GM12865 (cell line): ENCODE measurements around the gene SLC39A11.

Experiments used
- DNase-seq: peaks from one replicate; pipeline ENCODE4 v3.0.0; 2010; ENCODE audit warnings: low read depth
- H3K4me3 ChIP-seq: 2 replicates; pipeline ENCODE4 v1.5.1; 2011; ENCODE audit warnings: mild to moderate bottlenecking, low read depth, low read length, control low read depth
- TF ChIP-seq, protein P1 (sequence below): IDR thresholded peaks from 2 replicates; pipeline ENCODE4 v1.5.1; 2011; ENCODE audit warnings: low read length, control low read depth, low read depth, inconsistent platforms; ENCODE audit not compliant: insufficient read depth; ENCODE audit errors: missing control alignments

The SLC39A11 gene

DNA sequence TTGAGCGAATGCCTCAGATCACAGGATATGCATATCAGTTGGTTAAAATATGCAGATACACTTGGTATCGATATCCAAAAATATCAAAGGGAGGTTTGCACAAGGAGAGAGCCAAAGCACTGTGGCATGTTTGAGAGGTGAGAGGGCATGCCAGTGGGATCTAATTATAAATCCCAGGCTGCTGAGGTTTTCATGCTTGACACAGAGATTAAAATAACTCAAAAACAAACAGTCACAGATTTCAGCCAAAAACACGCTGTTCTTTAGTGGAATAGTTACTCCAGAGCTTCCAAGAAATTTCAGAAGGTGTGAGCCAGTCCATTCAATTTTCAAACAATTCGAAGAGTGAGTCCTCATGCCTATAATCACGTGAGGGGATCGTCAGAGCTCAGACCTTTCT, 493.8 kb downstream of the SLC39A11 start:
- DNase-seq = no peak
- TF ChIP-seq, protein P1, sequence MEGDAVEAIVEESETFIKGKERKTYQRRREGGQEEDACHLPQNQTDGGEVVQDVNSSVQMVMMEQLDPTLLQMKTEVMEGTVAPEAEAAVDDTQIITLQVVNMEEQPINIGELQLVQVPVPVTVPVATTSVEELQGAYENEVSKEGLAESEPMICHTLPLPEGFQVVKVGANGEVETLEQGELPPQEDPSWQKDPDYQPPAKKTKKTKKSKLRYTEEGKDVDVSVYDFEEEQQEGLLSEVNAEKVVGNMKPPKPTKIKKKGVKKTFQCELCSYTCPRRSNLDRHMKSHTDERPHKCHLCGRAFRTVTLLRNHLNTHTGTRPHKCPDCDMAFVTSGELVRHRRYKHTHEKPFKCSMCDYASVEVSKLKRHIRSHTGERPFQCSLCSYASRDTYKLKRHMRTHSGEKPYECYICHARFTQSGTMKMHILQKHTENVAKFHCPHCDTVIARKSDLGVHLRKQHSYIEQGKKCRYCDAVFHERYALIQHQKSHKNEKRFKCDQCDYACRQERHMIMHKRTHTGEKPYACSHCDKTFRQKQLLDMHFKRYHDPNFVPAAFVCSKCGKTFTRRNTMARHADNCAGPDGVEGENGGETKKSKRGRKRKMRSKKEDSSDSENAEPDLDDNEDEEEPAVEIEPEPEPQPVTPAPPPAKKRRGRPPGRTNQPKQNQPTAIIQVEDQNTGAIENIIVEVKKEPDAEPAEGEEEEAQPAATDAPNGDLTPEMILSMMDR = no peak
- no peak overlapping the region for H3K4me3 ChIP-seq

DNA sequence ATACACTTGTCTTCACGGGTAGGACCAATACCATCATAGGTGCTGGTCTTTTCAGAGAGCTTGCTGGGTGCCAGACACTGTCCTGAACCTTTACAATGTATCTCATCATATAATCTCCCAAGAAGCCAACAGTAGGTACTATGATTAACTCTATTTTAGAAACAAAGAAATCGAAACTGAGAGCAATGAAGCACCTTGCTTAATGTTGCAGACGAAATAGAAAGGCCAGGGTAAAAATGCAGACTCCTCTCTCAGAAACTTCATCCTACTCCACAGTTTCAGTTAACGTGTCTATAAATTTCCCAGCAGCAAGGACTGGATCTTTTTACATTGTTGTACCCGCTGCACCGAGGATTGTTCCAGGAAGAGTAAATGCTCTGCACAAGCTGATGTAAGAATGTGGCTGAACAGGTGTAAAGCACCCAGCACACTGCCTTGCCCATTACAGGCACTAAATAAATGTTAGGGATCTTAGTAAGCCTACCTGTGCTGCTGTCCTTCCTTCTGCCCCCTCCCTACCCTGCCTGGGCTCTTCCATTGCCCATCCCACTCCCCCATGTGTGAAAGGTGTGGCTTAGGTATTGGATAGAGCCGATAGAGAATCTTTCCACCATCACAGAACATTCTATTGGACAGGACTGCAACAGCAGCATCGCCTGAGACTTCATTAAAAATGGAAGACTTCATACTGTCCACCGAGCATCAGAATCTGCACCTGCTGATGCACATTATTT, 495.0 kb downstream of the SLC39A11 start:
- DNase-seq = no peak
- TF ChIP-seq, protein P1 = no peak
- H3K4me3 ChIP-seq = no peak overlapping the region
